HG03558 (cell line): ENCODE data around the gene CFAP45.
A peak's percentile ranks its signal among the peaks of the same experiment; 100 is the strongest.
"Not testable (repeated sequence)": the region's sequence is repeated elsewhere in the genome, so short reads cannot be mapped to it uniquely, and the experiment has no call there.

Experiments
- ATAC-seq: cut with Tn5 transposase; IDR thresholded peaks from one replicate; pipeline ENCODE4 v1.9.1; 2021; ENCODE audit warnings: moderate number of reproducible peaks; ENCODE audit not compliant: unreplicated experiment; ENCODE audit errors: extremely low read depth

CFAP45 gene

GRCh38 chr1:159908031-159908940 lies 8.3 kb upstream of the CFAP45 start:
- ATAC-seq: no peak

DNA sequence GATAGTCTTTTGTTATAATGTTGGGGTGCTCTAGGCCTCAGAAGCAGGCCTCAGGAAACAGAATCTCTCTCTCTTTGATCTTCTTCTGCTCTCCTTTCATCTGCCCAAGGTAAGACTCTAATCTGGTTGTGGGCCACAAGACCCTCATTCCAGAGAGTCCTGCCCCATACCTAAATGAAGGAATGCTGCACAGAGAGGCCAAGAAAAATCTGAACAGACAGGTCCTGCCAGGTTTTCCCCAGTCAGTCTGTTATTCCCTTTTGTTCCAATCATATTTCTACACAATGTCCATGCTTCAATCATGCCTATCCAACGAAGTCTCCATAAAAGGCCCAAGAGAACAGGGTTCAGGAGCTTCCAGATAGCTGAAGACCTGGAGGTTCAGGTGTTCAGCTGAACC lies 7.0 kb upstream of the CFAP45 start:
- no peak for ATAC-seq

DNA sequence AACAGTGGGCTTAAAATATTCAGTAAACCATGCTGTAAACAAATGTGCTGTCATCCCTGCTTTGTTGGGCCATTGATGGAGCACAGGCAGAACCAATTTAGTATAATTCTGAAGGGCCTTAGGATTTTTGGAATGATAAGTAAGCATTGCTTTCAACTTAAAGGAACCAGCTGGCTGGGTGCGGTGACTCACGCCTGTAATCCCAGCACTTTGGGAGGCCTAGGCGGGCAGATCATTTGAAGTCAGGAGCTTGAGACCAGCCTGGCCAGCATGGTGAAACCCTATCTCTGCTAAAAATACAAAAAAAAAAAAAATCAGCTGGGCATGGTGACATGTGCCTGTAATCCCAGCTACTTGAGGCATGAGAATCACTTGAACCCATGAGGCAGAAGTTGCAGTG lies 4.1 kb upstream of the CFAP45 start:
- not testable (repeated sequence) for ATAC-seq

DNA sequence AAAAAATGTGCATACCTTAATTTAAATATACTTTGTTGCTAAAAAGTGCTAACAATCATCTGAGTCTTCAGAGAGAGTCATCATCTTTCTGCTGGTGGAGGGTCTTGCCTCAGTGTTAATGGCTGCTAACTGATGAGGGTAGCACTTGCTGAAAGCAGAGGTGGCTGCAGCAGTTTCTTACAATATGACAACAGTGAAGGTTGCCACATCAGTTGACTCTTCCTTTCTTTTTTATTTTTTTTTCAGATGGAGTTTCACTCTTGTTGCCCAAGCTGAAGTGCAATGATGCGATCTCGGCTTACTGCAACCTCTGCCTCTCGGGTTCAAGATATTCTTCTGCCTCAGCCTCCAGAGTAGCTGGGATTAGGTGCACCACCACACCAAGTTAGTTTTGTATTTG lies 2.6 kb upstream of the CFAP45 start:
- ATAC-seq: no peak

GRCh38 chr1:159900755-159901360 lies 893 bp upstream of the CFAP45 start:
- ATAC-seq: no peak

GRCh38 chr1:159899634-159900033 lies 331 bp downstream of the CFAP45 start:
- not testable (repeated sequence) for ATAC-seq

DNA sequence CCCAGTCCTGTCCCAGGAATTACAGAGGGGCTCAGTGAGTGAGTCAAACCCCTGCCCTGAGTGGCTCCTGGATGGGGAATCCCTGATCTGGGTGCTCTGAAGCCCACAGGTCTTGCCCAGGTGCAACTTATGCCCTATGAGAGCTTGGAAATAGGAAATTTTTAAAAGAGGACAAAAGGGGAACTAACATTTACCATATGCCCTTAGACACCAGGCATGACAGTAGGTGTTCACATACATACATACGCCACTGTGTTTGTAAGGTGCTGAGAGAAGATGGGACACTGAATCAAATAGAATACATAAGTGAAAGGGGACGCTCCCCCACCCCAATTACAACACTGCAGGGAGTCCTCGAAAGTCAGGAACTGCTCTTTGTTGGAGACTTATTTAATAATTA lies 1.4 kb downstream of the CFAP45 start:
- no peak for ATAC-seq

DNA sequence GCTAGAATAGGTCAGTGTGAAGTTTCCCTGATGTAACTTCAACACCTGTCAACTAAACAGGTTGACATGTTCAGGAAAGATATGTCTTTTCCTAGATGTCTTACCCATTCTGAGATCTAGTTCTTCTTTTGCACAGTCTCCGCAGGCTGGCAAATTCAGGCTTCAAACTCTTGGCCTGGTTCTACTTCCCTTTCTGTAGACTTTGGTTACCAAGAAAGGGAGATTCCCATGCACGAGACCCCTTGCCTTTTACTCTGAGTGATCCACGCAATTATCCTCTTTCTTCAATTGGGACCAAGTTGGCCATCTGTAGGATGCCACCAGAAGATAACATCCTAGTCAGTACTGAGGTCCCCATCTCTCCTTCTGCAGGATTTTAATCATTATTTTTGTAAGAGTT lies 2.0 kb downstream of the CFAP45 start:
- ATAC-seq: no peak

DNA sequence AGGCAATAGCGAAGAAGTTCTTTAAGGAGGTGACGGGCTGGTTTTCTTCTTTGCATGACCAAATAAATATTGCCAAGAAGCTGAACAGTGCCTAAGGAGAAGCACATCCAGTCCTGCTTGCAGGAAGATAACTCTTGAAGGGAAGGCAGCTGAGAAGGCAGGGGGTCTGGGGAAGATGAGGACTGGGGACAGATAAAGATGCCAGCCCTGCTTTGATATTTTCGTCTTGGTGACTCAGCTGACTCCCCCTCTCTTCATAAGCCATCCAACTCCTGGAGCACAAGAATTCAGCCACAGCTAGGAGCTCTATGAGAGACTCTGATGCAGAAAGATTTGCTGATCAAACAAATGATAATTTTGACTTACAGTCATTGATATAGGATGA lies 3.4 kb downstream of the CFAP45 start:
- no peak for ATAC-seq

DNA sequence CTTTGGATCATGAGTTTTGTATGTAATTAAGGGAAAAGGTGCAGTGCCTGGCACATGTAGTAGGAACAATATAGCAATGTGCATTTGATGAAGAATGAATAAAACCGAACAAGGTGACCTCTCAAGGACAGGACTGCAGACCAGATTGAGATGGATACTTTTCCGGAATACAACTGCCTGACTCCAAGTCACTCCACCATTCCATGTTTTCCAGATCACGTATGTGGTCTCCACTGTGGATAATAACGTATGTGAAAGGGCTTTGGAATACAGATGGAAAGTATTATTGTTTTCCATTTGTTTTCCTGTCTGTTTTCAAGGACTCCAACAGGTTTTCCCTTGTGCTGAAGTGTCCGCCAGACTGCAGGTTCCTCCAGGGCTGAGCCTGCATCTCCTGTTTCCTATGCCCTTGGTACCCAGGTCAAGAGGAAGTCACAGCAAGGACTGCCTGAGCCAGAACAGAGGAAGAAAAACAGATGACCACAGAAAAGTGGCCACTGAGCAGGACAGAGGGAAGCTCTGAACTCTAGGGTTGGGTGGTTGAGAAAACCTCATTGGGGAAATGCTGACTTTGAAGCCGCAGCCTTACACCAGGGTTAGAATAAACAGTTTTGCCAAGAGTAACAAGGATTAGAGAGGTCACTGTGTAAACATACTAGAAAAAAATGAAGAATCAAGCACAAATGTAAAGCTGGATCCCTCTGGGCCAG lies 4.0 kb downstream of the CFAP45 start:
- ATAC-seq: no peak

DNA sequence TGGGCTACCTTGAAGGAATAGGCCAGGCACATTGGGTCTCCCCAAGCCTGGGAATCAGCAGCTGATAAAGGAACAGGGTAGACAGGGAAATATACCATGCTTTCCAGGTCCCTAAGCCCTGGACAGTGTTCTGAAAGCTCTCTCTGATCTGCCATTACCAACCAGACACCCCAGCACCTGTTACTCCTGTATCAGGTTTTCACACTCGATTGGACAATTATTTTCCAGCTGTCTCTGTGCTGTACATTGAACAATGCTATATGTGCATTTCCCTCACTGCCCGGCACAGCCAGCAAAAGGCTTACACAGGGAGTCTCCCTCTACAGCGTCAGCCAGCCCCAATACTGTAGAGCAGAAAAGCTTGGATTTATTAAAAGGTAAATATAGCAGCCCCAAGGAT lies 4.7 kb downstream of the CFAP45 start:
- no peak for ATAC-seq

DNA sequence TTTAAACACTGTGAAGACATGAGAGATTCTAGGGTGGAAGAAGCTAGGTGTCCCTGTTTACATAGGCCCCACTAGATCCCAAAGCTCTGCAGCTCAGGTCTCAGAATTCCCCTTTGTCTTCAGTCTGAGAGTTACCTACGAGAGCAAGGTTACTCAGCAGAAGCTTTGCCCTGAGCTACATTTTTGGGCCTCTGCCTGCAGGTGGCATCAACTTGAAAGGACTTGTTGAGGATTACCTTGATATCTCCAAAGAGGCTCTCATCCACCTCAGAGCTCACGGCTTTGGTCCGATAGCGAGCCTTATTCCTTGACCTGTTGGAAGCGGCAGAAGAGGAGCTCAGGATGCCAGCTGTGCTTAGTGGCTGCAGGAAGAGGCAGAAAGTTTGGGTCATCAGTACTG lies 7.0 kb downstream of the CFAP45 start:
- no peak for ATAC-seq

DNA sequence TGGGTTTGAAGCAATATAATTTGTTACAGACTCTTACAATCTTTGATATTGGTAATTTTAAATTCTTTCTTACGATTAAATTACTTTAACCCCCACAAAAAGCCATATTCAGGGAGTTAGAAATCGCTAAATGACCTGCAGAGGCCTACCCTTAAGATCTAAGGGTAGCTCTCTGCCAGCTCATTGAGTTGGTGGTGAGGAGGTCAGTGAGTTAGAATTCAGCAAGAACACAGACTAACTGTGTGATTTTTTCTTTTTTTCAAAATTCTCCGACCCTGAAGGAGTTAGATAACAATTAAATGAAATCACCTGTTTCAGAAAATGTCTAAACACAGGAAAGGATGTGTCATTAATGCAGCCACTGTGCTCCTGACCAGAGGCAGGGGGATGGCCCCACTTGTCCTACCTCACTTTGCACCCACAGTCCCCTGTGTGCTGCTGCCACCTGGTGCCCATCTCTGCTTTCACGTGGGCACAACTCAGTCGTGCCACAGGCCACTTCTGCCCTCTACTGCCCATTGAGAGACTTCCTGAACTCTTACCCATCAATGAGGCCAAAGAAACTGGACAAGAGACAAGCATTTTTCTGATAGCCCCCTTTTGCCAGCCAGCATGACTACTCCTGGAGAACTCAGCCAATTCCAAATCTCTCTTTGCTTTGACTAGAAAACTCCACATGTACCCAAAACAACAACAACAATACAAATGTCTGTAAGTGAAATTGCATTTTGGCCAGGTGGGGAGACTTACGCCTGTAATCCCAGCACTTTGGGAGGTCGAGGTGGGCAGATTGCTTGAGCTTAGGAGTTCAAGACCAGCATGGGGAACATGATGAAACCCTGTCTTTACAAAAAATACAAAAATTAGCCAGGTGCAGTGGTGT lies 8.4 kb downstream of the CFAP45 start:
- ATAC-seq: peak; percentile 55

GRCh38 chr1:159890390-159890789 lies 9.6 kb downstream of the CFAP45 start:
- no peak for ATAC-seq

GRCh38 chr1:159889821-159890252 lies 10.1 kb downstream of the CFAP45 start:
- ATAC-seq: peak; percentile 90

GRCh38 chr1:159889202-159889601 lies 10.8 kb downstream of the CFAP45 start:
- no peak for ATAC-seq

DNA sequence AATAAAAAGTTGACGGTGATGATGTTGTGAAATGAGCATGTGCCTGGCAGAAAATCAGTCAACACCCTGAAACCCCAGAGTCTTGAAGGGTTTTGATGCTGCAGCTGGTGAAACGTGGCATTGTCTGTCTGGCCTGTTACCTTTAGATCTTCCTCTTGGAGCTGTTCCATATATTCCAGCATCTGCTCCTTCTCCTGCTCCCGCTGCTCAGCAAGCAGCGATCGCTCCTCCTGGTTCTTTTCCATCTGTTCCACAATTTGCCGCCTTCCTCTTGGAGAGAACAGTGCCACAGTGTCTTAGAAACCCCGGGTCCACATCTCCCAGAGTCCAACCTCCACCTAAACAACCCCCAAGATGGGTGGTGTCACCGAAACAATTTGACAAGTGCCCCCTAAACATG lies 15.7 kb downstream of the CFAP45 start:
- ATAC-seq: no peak

GRCh38 chr1:159883134-159883533 lies 16.8 kb downstream of the CFAP45 start:
- no peak for ATAC-seq

GRCh38 chr1:159882527-159882862 lies 17.5 kb downstream of the CFAP45 start:
- no peak for ATAC-seq
